ENCODE results near the gene MYO16.

The MYO16 gene

DNA sequence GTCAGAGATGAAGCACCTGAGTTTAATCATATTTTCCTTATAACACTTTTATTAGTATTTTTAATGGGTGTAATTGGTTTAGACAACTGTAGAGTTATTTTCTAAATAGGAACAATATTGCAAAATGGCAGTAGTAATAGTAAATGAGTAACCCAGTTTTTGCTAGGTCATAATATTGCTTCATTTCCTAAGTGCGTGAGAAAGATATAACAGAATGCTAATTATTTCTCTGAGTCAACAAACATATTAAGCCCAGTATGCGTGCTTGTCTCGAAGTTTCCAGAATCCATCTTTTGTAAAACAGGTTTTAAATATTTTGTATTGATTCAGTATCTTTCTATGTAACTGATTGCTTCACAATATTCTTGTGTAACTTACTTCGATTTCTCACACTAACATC lies 315.3 kb downstream of the MYO16 start:
- no peak for TF ChIP-seq CTCF (IDR thresholded peaks at IDR 0.05; ENCODE audit: insufficient read depth, low read depth, low read length, missing control alignments)
- H3K4me3 ChIP-seq (ENCODE audit: low read depth, low read length), result no peak overlapping the region
- no peak for DNase-seq (ENCODE audit: low read depth)

DNA sequence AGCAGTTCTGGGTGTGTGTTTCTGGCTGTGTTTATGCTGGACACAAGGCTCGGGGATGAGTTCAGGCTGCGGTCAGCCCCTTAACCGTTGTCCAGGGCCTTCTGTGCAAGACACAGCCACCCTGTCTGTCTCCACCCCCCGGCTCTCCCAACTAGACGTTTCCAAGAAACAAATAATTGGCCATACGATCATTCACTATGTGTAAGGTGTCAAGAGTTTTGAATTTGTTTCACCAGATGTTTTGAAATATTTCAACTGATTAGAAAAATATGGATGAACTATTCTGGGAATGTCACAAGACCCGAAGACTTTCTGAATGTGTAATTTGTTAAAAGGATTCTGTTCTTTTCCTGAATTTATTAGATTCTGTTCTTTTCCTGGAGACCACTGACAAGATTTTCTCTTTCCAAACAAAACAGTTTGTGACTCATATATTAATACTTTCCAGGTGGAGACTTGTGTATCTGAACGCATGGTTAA lies 318.2 kb downstream of the MYO16 start:
- no peak for DNase-seq (ENCODE audit: low read depth)
- no peak overlapping the region for H3K4me3 ChIP-seq (ENCODE audit: low read depth, low read length)
- TF ChIP-seq CTCF (IDR thresholded peaks at IDR 0.05; ENCODE audit: insufficient read depth, low read depth, low read length, missing control alignments), result no peak

DNA sequence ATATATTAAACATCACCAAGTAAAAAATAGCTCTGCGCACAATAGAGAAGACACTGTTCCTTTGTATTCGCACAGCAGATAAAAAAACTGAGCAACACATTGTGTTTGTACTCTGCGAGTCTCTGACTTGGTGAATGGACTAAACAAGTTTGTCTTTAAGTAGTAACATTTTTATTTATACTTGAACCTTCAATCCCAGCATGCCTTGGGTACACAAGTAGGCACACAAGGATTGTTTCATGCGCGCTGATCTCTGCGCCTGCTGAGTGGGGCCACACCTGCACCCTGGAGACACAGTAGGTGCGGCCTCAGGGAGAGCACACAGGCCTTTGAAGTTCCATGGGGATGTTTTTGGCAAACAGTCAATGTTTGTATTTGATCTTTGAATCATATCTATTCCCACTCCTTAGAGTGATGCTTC lies 318.9 kb downstream of the MYO16 start:
- no peak overlapping the region for H3K4me3 ChIP-seq (ENCODE audit: low read depth, low read length)
- TF ChIP-seq CTCF (IDR thresholded peaks at IDR 0.05; ENCODE audit: insufficient read depth, low read depth, low read length, missing control alignments), result no peak
- DNase-seq (ENCODE audit: low read depth), result no peak

- DNase-seq (ENCODE audit: low read depth), result no peak
- H3K4me3 ChIP-seq (ENCODE audit: low read depth, low read length), result no peak overlapping the region
- TF ChIP-seq CTCF (IDR thresholded peaks at IDR 0.05; ENCODE audit: insufficient read depth, low read depth, low read length, missing control alignments), result no peak
These were observed 321.1 kb downstream of the MYO16 start for GRCh38 chr13:108950333-108951010.

- TF ChIP-seq CTCF (IDR thresholded peaks at IDR 0.05; ENCODE audit: insufficient read depth, low read depth, low read length, missing control alignments), result no peak
- no peak for DNase-seq (ENCODE audit: low read depth)
- no peak overlapping the region for H3K4me3 ChIP-seq (ENCODE audit: low read depth, low read length)
These were observed 326.3 kb downstream of the MYO16 start for GRCh38 chr13:108955741-108956140.

GRCh38 chr13:108957369-108958012 lies 328.1 kb downstream of the MYO16 start:
- no peak for TF ChIP-seq CTCF (IDR thresholded peaks at IDR 0.05; ENCODE audit: insufficient read depth, low read depth, low read length, missing control alignments)
- no peak overlapping the region for H3K4me3 ChIP-seq (ENCODE audit: low read depth, low read length)
- no peak for DNase-seq (ENCODE audit: low read depth)
